ENCODE results near the gene KCNN3. TPM values are rescaled to one million over a fixed set of nuclear protein-coding genes. Genes with fewer than 3 reads are reported as not detected.

The KCNN3 gene
- total RNA-seq, 1 donor from 2014 or later: 30.8 TPM

- DNase-seq (ENCODE audit: low read depth): no peak
These were observed 97.2 kb downstream of the KCNN3 start for GRCh38 chr1:154772606-154773506.

- DNase-seq (ENCODE audit: low read depth): no peak
These were observed 98.0 kb downstream of the KCNN3 start for GRCh38 chr1:154772056-154772455.

GRCh38 chr1:154770897-154771594, 99.0 kb downstream of the KCNN3 start:
- no peak for DNase-seq (ENCODE audit: low read depth)

- no peak for DNase-seq (ENCODE audit: low read depth)
These were observed 100.7 kb downstream of the KCNN3 start for GRCh38 chr1:154769193-154769895.

GRCh38 chr1:154768456-154769125, 101.5 kb downstream of the KCNN3 start:
- no peak for DNase-seq (ENCODE audit: low read depth)

- DNase-seq (ENCODE audit: low read depth): peak; percentile 93
These were observed 102.5 kb downstream of the KCNN3 start for GRCh38 chr1:154767315-154768240.

GRCh38 chr1:154765970-154766369, 104.1 kb downstream of the KCNN3 start:
- peak; percentile 37 for DNase-seq (ENCODE audit: low read depth)

GRCh38 chr1:154764773-154765172, 105.3 kb downstream of the KCNN3 start:
- DNase-seq (ENCODE audit: low read depth): no peak

GRCh38 chr1:154764181-154764580, 105.9 kb downstream of the KCNN3 start:
- no peak for DNase-seq (ENCODE audit: low read depth)

GRCh38 chr1:154760469-154760933, 109.6 kb downstream of the KCNN3 start:
- no peak for DNase-seq (ENCODE audit: low read depth)

- DNase-seq (ENCODE audit: low read depth): no peak
These were observed 110.3 kb downstream of the KCNN3 start for GRCh38 chr1:154759793-154760192.

GRCh38 chr1:154759196-154759595, 110.9 kb downstream of the KCNN3 start:
- no peak for DNase-seq (ENCODE audit: low read depth)

GRCh38 chr1:154758346-154758745, 111.7 kb downstream of the KCNN3 start:
- no peak for DNase-seq (ENCODE audit: low read depth)

- DNase-seq (ENCODE audit: low read depth): no peak
These were observed 113.1 kb downstream of the KCNN3 start for GRCh38 chr1:154756793-154757548.

- peak; percentile 37 for DNase-seq (ENCODE audit: low read depth)
These were observed 114.0 kb downstream of the KCNN3 start for GRCh38 chr1:154755858-154756730.

- DNase-seq (ENCODE audit: low read depth): no peak
These were observed 116.7 kb downstream of the KCNN3 start for GRCh38 chr1:154753426-154753825.

GRCh38 chr1:154752273-154753030, 117.6 kb downstream of the KCNN3 start:
- DNase-seq (ENCODE audit: low read depth): no peak

Measured in myocyte (in vitro differentiated cells).